ENCODE measurements around the gene TPPP3.

TPPP3 gene

GRCh38 chr16:67403976-67404555, 10.8 kb upstream of the TPPP3 start:
- peaks cover 26% of the 10 kb centered on the region for H3K4me1 ChIP-seq (ENCODE audit: control insufficient read depth, insufficient read depth, low read length)
- no peaks in the 10 kb centered on the region for H3K27me3 ChIP-seq (ENCODE audit: control insufficient read depth in 1 of 2, insufficient read depth in 2 of 2, low read length in 2 of 2)
- no peak overlapping the region for H3K9ac ChIP-seq (ENCODE audit: low read length in 2 of 2)
- H3K9me3 ChIP-seq (ENCODE audit: control insufficient read depth in 2 of 2, low read length in 2 of 2): no peaks in the 10 kb centered on the region
- no peak overlapping the region for H3K4me3 ChIP-seq (ENCODE audit: low read length in 2 of 2)
- H3K27ac ChIP-seq (ENCODE audit: low read length): no peak overlapping the region
- peaks cover 0 to 3% of the 10 kb centered on the region in 2 donors for H3K36me3 ChIP-seq (ENCODE audit: control insufficient read depth in 2 of 2, insufficient read depth in 2 of 2, low read length in 2 of 2)

GRCh38 chr16:67400901-67401300, 7.6 kb upstream of the TPPP3 start:
- Histone ChIP-seq H3K9ac (ENCODE audit: low read length in 2 of 2) (no peak overlapping the region), H3K4me3 (ENCODE audit: low read length in 2 of 2) (no peak overlapping the region), H3K9me3 (ENCODE audit: control insufficient read depth in 2 of 2, low read length in 2 of 2) (no peaks in the 10 kb centered on the region), H3K4me1 (ENCODE audit: control insufficient read depth, insufficient read depth, low read length) (peaks cover 33% of the 10 kb centered on the region), H3K27ac (ENCODE audit: low read length) (no peak overlapping the region), H3K27me3 (ENCODE audit: control insufficient read depth in 1 of 2, insufficient read depth in 2 of 2, low read length in 2 of 2) (no peaks in the 10 kb centered on the region), H3K36me3 (ENCODE audit: control insufficient read depth in 2 of 2, insufficient read depth in 2 of 2, low read length in 2 of 2) (peaks cover 0 to 3% of the 10 kb centered on the region in 2 donors)

- Histone ChIP-seq H3K36me3 (ENCODE audit: control insufficient read depth in 2 of 2, insufficient read depth in 2 of 2, low read length in 2 of 2) (peaks cover 0 to 3% of the 10 kb centered on the region in 2 donors), H3K4me3 (ENCODE audit: low read length in 2 of 2) (no peak overlapping the region), H3K4me1 (ENCODE audit: control insufficient read depth, insufficient read depth, low read length) (peaks cover 41% of the 10 kb centered on the region), H3K9me3 (ENCODE audit: control insufficient read depth in 2 of 2, low read length in 2 of 2) (no peaks in the 10 kb centered on the region), H3K9ac (ENCODE audit: low read length in 2 of 2) (peak overlapping the region in 1 of 2 donors; percentile 13), H3K27ac (ENCODE audit: low read length) (no peak overlapping the region), H3K27me3 (ENCODE audit: control insufficient read depth in 1 of 2, insufficient read depth in 2 of 2, low read length in 2 of 2) (no peaks in the 10 kb centered on the region)
Observed at GRCh38 chr16:67399749-67400704, 6.7 kb upstream of the TPPP3 start.

GRCh38 chr16:67399218-67399733, 6.0 kb upstream of the TPPP3 start:
- peaks cover 43% of the 10 kb centered on the region for H3K4me1 ChIP-seq (ENCODE audit: control insufficient read depth, insufficient read depth, low read length)
- no peaks in the 10 kb centered on the region for H3K27me3 ChIP-seq (ENCODE audit: control insufficient read depth in 1 of 2, insufficient read depth in 2 of 2, low read length in 2 of 2)
- no peak overlapping the region for H3K27ac ChIP-seq (ENCODE audit: low read length)
- H3K9me3 ChIP-seq (ENCODE audit: control insufficient read depth in 2 of 2, low read length in 2 of 2): no peaks in the 10 kb centered on the region
- no peaks in the 10 kb centered on the region for H3K36me3 ChIP-seq (ENCODE audit: control insufficient read depth in 2 of 2, insufficient read depth in 2 of 2, low read length in 2 of 2)
- peak overlapping the region in 1 of 2 donors; percentile 13 for H3K9ac ChIP-seq (ENCODE audit: low read length in 2 of 2)
- H3K4me3 ChIP-seq (ENCODE audit: low read length in 2 of 2): peak overlapping the region in 1 of 2 donors; percentile 52

GRCh38 chr16:67398546-67399217, 5.4 kb upstream of the TPPP3 start:
- Histone ChIP-seq H3K27me3 (ENCODE audit: control insufficient read depth in 1 of 2, insufficient read depth in 2 of 2, low read length in 2 of 2) (no peaks in the 10 kb centered on the region), H3K4me3 (ENCODE audit: low read length in 2 of 2) (no peak overlapping the region), H3K4me1 (ENCODE audit: control insufficient read depth, insufficient read depth, low read length) (peaks cover 45% of the 10 kb centered on the region), H3K9me3 (ENCODE audit: control insufficient read depth in 2 of 2, low read length in 2 of 2) (no peaks in the 10 kb centered on the region), H3K9ac (ENCODE audit: low read length in 2 of 2) (peak overlapping the region in 1 of 2 donors; percentile 9), H3K36me3 (ENCODE audit: control insufficient read depth in 2 of 2, insufficient read depth in 2 of 2, low read length in 2 of 2) (no peaks in the 10 kb centered on the region), H3K27ac (ENCODE audit: low read length) (no peak overlapping the region)

GRCh38 chr16:67397812-67398545, 4.7 kb upstream of the TPPP3 start:
- Histone ChIP-seq H3K9ac (ENCODE audit: low read length in 2 of 2) (no peak overlapping the region), H3K4me3 (ENCODE audit: low read length in 2 of 2) (no peak overlapping the region), H3K27ac (ENCODE audit: low read length) (no peak overlapping the region), H3K4me1 (ENCODE audit: control insufficient read depth, insufficient read depth, low read length) (peaks cover 52% of the 10 kb centered on the region), H3K9me3 (ENCODE audit: control insufficient read depth in 2 of 2, low read length in 2 of 2) (no peaks in the 10 kb centered on the region), H3K36me3 (ENCODE audit: control insufficient read depth in 2 of 2, insufficient read depth in 2 of 2, low read length in 2 of 2) (no peaks in the 10 kb centered on the region), H3K27me3 (ENCODE audit: control insufficient read depth in 1 of 2, insufficient read depth in 2 of 2, low read length in 2 of 2) (peaks cover 0 to 3% of the 10 kb centered on the region in 2 donors)

- H3K27ac ChIP-seq (ENCODE audit: low read length): peak overlapping the region; percentile 53
- H3K27me3 ChIP-seq (ENCODE audit: control insufficient read depth in 1 of 2, insufficient read depth in 2 of 2, low read length in 2 of 2): peaks cover 0 to 8% of the 10 kb centered on the region in 2 donors
- H3K4me1 ChIP-seq (ENCODE audit: control insufficient read depth, insufficient read depth, low read length): peaks cover 60% of the 10 kb centered on the region
- H3K9ac ChIP-seq (ENCODE audit: low read length in 2 of 2): peak overlapping the region in 1 of 2 donors; percentile 42
- no peaks in the 10 kb centered on the region for H3K9me3 ChIP-seq (ENCODE audit: control insufficient read depth in 2 of 2, low read length in 2 of 2)
- H3K36me3 ChIP-seq (ENCODE audit: control insufficient read depth in 2 of 2, insufficient read depth in 2 of 2, low read length in 2 of 2): no peaks in the 10 kb centered on the region
- peak overlapping the region in 1 of 2 donors; percentile 29 for H3K4me3 ChIP-seq (ENCODE audit: low read length in 2 of 2)
Observed at GRCh38 chr16:67397036-67397801, 3.9 kb upstream of the TPPP3 start.

- Histone ChIP-seq H3K36me3 (ENCODE audit: control insufficient read depth in 2 of 2, insufficient read depth in 2 of 2, low read length in 2 of 2) (no peaks in the 10 kb centered on the region), H3K4me3 (ENCODE audit: low read length in 2 of 2) (peak overlapping the region in 1 of 2 donors; percentile 29), H3K9me3 (ENCODE audit: control insufficient read depth in 2 of 2, low read length in 2 of 2) (no peaks in the 10 kb centered on the region), H3K27me3 (ENCODE audit: control insufficient read depth in 1 of 2, insufficient read depth in 2 of 2, low read length in 2 of 2) (peaks cover 0 to 8% of the 10 kb centered on the region in 2 donors), H3K4me1 (ENCODE audit: control insufficient read depth, insufficient read depth, low read length) (peaks cover 68% of the 10 kb centered on the region), H3K27ac (ENCODE audit: low read length) (peak overlapping the region; percentile 53), H3K9ac (ENCODE audit: low read length in 2 of 2) (peak overlapping the region in 1 of 2 donors; percentile 42)
Observed at GRCh38 chr16:67396159-67397035, 3.1 kb upstream of the TPPP3 start.

Data from stomach smooth muscle (tissue), 2 donors.